Measurements from ENCODE around the gene INTS7. TPM values are rescaled to one million over a fixed set of nuclear protein-coding genes. Genes with fewer than 3 reads are reported as not detected.

Gene INTS7
- total and polyA plus RNA-seq, 9 of the 15 experiments (the other 6 are each of a cell fraction or from before 2014, with no cell fraction given), result 27.3 to 68.4 (median 40.4) TPM

DNA sequence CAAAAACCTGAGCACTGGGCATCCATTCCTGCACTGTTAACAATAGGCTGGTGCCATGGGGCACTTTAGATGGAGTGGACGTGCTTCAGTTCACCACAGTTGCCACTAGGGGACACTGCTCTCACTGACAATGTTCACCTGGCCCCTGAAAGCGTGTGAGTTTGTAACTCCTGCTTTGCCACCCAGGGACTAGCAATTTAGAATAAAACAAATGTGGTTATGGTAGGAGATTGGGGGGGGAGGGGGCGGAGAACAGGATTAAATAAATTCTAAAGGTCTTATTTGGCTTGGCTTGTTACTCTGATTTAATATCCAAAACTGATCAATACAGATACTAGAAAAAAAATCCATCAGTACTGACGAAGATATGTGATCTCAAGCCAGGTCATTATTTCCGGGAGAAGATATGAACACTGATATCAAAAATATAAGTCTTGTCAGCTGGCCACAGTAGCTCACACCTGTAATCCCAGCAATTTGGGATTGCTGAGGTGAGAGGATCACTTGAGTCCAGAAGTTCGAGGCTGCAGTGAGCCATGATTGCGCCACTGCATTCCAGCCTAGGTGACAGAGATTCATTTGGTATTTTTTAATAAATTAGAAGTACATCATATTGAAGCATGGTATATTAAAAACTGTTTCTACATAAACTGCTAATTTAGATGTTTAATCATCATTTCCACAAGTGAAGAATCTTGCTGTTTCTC is 23.2 kb downstream of the INTS7 start (continued):
- TF ChIP-seq, protein P1, sequence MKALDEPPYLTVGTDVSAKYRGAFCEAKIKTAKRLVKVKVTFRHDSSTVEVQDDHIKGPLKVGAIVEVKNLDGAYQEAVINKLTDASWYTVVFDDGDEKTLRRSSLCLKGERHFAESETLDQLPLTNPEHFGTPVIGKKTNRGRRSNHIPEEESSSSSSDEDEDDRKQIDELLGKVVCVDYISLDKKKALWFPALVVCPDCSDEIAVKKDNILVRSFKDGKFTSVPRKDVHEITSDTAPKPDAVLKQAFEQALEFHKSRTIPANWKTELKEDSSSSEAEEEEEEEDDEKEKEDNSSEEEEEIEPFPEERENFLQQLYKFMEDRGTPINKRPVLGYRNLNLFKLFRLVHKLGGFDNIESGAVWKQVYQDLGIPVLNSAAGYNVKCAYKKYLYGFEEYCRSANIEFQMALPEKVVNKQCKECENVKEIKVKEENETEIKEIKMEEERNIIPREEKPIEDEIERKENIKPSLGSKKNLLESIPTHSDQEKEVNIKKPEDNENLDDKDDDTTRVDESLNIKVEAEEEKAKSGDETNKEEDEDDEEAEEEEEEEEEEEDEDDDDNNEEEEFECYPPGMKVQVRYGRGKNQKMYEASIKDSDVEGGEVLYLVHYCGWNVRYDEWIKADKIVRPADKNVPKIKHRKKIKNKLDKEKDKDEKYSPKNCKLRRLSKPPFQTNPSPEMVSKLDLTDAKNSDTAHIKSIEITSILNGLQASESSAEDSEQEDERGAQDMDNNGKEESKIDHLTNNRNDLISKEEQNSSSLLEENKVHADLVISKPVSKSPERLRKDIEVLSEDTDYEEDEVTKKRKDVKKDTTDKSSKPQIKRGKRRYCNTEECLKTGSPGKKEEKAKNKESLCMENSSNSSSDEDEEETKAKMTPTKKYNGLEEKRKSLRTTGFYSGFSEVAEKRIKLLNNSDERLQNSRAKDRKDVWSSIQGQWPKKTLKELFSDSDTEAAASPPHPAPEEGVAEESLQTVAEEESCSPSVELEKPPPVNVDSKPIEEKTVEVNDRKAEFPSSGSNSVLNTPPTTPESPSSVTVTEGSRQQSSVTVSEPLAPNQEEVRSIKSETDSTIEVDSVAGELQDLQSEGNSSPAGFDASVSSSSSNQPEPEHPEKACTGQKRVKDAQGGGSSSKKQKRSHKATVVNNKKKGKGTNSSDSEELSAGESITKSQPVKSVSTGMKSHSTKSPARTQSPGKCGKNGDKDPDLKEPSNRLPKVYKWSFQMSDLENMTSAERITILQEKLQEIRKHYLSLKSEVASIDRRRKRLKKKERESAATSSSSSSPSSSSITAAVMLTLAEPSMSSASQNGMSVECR (CRISPR knock-in tag; IDR thresholded peaks at IDR 0.05), result no peak
- no peak for TF ChIP-seq ZNF57 (CRISPR knock-in tag; IDR thresholded peaks at IDR 0.05)
- TF ChIP-seq CEBPB (tag; IDR thresholded peaks at IDR 0.05), result peak; percentile 78
- TF ChIP-seq, protein P2, sequence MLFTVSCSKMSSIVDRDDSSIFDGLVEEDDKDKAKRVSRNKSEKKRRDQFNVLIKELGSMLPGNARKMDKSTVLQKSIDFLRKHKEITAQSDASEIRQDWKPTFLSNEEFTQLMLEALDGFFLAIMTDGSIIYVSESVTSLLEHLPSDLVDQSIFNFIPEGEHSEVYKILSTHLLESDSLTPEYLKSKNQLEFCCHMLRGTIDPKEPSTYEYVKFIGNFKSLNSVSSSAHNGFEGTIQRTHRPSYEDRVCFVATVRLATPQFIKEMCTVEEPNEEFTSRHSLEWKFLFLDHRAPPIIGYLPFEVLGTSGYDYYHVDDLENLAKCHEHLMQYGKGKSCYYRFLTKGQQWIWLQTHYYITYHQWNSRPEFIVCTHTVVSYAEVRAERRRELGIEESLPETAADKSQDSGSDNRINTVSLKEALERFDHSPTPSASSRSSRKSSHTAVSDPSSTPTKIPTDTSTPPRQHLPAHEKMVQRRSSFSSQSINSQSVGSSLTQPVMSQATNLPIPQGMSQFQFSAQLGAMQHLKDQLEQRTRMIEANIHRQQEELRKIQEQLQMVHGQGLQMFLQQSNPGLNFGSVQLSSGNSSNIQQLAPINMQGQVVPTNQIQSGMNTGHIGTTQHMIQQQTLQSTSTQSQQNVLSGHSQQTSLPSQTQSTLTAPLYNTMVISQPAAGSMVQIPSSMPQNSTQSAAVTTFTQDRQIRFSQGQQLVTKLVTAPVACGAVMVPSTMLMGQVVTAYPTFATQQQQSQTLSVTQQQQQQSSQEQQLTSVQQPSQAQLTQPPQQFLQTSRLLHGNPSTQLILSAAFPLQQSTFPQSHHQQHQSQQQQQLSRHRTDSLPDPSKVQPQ (CRISPR knock-in tag; IDR thresholded peaks at IDR 0.05; ENCODE audit: borderline replicate concordance), result no peak
- TF ChIP-seq CHD4 (IDR thresholded peaks at IDR 0.05; ENCODE audit: insufficient read depth, insufficient replicate concordance, low read depth, low read length, poor library complexity, severe bottlenecking), result no peak
- TF ChIP-seq, protein P3, sequence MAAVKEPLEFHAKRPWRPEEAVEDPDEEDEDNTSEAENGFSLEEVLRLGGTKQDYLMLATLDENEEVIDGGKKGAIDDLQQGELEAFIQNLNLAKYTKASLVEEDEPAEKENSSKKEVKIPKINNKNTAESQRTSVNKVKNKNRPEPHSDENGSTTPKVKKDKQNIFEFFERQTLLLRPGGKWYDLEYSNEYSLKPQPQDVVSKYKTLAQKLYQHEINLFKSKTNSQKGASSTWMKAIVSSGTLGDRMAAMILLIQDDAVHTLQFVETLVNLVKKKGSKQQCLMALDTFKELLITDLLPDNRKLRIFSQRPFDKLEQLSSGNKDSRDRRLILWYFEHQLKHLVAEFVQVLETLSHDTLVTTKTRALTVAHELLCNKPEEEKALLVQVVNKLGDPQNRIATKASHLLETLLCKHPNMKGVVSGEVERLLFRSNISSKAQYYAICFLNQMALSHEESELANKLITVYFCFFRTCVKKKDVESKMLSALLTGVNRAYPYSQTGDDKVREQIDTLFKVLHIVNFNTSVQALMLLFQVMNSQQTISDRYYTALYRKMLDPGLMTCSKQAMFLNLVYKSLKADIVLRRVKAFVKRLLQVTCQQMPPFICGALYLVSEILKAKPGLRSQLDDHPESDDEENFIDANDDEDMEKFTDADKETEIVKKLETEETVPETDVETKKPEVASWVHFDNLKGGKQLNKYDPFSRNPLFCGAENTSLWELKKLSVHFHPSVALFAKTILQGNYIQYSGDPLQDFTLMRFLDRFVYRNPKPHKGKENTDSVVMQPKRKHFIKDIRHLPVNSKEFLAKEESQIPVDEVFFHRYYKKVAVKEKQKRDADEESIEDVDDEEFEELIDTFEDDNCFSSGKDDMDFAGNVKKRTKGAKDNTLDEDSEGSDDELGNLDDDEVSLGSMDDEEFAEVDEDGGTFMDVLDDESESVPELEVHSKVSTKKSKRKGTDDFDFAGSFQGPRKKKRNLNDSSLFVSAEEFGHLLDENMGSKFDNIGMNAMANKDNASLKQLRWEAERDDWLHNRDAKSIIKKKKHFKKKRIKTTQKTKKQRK (IDR thresholded peaks at IDR 0.05; ENCODE audit: borderline replicate concordance, low read depth, low read length), result no peak
- no peak for TF ChIP-seq ZNF197 (CRISPR knock-in tag; IDR thresholded peaks at IDR 0.05; ENCODE audit: low read depth)
- no peak for TF ChIP-seq POLR2A (conservative IDR thresholded peaks at IDR 0.05)
- TF ChIP-seq, protein P4, sequence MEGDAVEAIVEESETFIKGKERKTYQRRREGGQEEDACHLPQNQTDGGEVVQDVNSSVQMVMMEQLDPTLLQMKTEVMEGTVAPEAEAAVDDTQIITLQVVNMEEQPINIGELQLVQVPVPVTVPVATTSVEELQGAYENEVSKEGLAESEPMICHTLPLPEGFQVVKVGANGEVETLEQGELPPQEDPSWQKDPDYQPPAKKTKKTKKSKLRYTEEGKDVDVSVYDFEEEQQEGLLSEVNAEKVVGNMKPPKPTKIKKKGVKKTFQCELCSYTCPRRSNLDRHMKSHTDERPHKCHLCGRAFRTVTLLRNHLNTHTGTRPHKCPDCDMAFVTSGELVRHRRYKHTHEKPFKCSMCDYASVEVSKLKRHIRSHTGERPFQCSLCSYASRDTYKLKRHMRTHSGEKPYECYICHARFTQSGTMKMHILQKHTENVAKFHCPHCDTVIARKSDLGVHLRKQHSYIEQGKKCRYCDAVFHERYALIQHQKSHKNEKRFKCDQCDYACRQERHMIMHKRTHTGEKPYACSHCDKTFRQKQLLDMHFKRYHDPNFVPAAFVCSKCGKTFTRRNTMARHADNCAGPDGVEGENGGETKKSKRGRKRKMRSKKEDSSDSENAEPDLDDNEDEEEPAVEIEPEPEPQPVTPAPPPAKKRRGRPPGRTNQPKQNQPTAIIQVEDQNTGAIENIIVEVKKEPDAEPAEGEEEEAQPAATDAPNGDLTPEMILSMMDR (IDR thresholded peaks at IDR 0.05 in 2 of 3, conservative IDR thresholded peaks at IDR 0.05 in 1 of 3; ENCODE audit: insufficient read depth in 2 of 3, low read depth in 1 of 3, low read length in 3 of 3), result peak; percentile 92 to 98 (median 95)
- TF ChIP-seq, protein P5, sequence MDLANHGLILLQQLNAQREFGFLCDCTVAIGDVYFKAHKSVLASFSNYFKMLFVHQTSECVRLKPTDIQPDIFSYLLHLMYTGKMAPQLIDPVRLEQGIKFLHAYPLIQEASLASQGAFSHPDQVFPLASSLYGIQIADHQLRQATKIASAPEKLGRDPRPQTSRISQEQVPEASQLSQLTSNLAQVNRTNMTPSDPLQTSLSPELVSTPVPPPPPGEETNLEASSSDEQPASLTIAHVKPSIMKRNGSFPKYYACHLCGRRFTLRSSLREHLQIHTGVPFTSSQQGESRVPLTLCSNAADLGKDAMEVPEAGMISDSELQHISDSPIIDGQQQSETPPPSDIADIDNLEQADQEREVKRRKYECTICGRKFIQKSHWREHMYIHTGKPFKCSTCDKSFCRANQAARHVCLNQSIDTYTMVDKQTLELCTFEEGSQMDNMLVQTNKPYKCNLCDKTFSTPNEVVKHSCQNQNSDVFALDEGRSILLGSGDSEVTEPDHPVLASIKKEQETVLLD (IDR thresholded peaks at IDR 0.05), result no peak

All from K562 (cell line).